ENCODE data around the gene MYO1D. TPM values are rescaled to one million over a fixed set of nuclear protein-coding genes. Genes with fewer than 3 reads are reported as not detected.

Gene MYO1D
- total RNA-seq, 1 experiment from 2014 or later: 29.9 TPM

- no peak for TF ChIP-seq MXD4 (CRISPR knock-in tag; IDR thresholded peaks at IDR 0.05; ENCODE audit: borderline replicate concordance)
- no peak for TF ChIP-seq OVOL2 (CRISPR knock-in tag; IDR thresholded peaks at IDR 0.05; ENCODE audit: borderline replicate concordance)
- no peak for TF ChIP-seq HMGA2 (CRISPR knock-in tag; IDR thresholded peaks at IDR 0.05)
- TF ChIP-seq ZNF532 (CRISPR knock-in tag; IDR thresholded peaks at IDR 0.05; ENCODE audit: borderline replicate concordance): no peak
- TF ChIP-seq FOXJ3 (CRISPR knock-in tag; IDR thresholded peaks at IDR 0.05; ENCODE audit: borderline replicate concordance): no peak
- TF ChIP-seq AFF4 (CRISPR knock-in tag; IDR thresholded peaks at IDR 0.05; ENCODE audit: borderline replicate concordance): no peak
- no peak for TF ChIP-seq MAX (CRISPR knock-in tag; IDR thresholded peaks at IDR 0.05)
- no peak for TF ChIP-seq GTF2I (CRISPR knock-in tag; conservative IDR thresholded peaks at IDR 0.05)
- TF ChIP-seq JAZF1 (CRISPR knock-in tag; IDR thresholded peaks at IDR 0.05): no peak
- TF ChIP-seq ELF4 (CRISPR knock-in tag; IDR thresholded peaks at IDR 0.05; ENCODE audit: low read depth): no peak
- no peak for TF ChIP-seq FOXK1 (CRISPR knock-in tag; IDR thresholded peaks at IDR 0.05)
- TF ChIP-seq ZNF396 (CRISPR knock-in tag; IDR thresholded peaks at IDR 0.05; ENCODE audit: borderline replicate concordance): no peak
- no peak for TF ChIP-seq MLX (CRISPR knock-in tag; IDR thresholded peaks at IDR 0.05)
Measured at GRCh38 chr17:32626379-32626791, 250.5 kb downstream of the MYO1D start (continued).

GRCh38 chr17:32625971-32626370 lies 251.0 kb downstream of the MYO1D start:
- no peaks in the 10 kb centered on the region for H3K36me3 Mint-ChIP-seq
- no peak for DNase-seq (ENCODE audit: low spot score)
- H3K4me1 Mint-ChIP-seq: peaks cover 28% of the 10 kb centered on the region
- H3K9me3 Mint-ChIP-seq: no peaks in the 10 kb centered on the region
- no peak for ATAC-seq
- POLR2A ChIA-PET: no interaction called here
- TF ChIP-seq TP53 (CRISPR knock-in tag; IDR thresholded peaks at IDR 0.05): no peak
- CTCF ChIA-PET: interaction anchor here (1.6 kb wide), 1 partner anchor 33 kb away, joined by 4 read pairs; no protein-coding TSS in a partner anchor
- H3K4me3 Mint-ChIP-seq: no peak overlapping the region
- H3K27me3 Mint-ChIP-seq (ENCODE audit: low read depth): peaks cover 6% of the 10 kb centered on the region
- no peak overlapping the region for H3K27ac Mint-ChIP-seq

- H3K27me3 Mint-ChIP-seq (ENCODE audit: low read depth): peaks cover 6% of the 10 kb centered on the region
- CTCF ChIA-PET: no interaction called here
- TF ChIP-seq ERG (CRISPR knock-in tag; IDR thresholded peaks at IDR 0.05): no peak
- TF ChIP-seq PREB (CRISPR knock-in tag; IDR thresholded peaks at IDR 0.05; ENCODE audit: borderline replicate concordance): no peak
- TF ChIP-seq CDX4 (CRISPR knock-in tag; IDR thresholded peaks at IDR 0.05; ENCODE audit: borderline replicate concordance): no peak
- TF ChIP-seq IRF1 (CRISPR knock-in tag; IDR thresholded peaks at IDR 0.05): no peak
- no peak for TF ChIP-seq ZNF317 (CRISPR knock-in tag; IDR thresholded peaks at IDR 0.05; ENCODE audit: borderline replicate concordance, low read depth)
- no peak for TF ChIP-seq ELF4 (CRISPR knock-in tag; IDR thresholded peaks at IDR 0.05; ENCODE audit: low read depth)
Measured at GRCh38 chr17:32623196-32623595, 253.7 kb downstream of the MYO1D start.

More at GRCh38 chr17:32623196-32623595, 253.7 kb downstream of the MYO1D start:
- Mint-ChIP-seq H3K4me1 (peaks cover 36% of the 10 kb centered on the region), H3K9me3 (no peaks in the 10 kb centered on the region), H3K27ac (no peak overlapping the region), H3K36me3 (no peaks in the 10 kb centered on the region), H3K4me3 (no peak overlapping the region)
- POLR2A ChIA-PET: no interaction called here
- ATAC-seq: no peak
- DNase-seq (ENCODE audit: low spot score): no peak
